Measurements from ENCODE around the gene SLIT2. TPM values are rescaled to one million over a fixed set of nuclear protein-coding genes. Genes with fewer than 3 reads are reported as not detected.

The SLIT2 gene
- total RNA-seq, 4 donors from 2014 or later = 0.97 to 4.2 (median 3.8) TPM

- TF ChIP-seq, protein P1, sequence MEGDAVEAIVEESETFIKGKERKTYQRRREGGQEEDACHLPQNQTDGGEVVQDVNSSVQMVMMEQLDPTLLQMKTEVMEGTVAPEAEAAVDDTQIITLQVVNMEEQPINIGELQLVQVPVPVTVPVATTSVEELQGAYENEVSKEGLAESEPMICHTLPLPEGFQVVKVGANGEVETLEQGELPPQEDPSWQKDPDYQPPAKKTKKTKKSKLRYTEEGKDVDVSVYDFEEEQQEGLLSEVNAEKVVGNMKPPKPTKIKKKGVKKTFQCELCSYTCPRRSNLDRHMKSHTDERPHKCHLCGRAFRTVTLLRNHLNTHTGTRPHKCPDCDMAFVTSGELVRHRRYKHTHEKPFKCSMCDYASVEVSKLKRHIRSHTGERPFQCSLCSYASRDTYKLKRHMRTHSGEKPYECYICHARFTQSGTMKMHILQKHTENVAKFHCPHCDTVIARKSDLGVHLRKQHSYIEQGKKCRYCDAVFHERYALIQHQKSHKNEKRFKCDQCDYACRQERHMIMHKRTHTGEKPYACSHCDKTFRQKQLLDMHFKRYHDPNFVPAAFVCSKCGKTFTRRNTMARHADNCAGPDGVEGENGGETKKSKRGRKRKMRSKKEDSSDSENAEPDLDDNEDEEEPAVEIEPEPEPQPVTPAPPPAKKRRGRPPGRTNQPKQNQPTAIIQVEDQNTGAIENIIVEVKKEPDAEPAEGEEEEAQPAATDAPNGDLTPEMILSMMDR (IDR thresholded peaks at IDR 0.05) = no peak
- TF ChIP-seq POLR2A (IDR thresholded peaks at IDR 0.05) = no peak
- DNase-seq (ENCODE audit: low spot score in 2 of 2) = no peak
- no peak overlapping the region for H3K4me3 ChIP-seq (ENCODE audit: low read depth, poor library complexity, severe bottlenecking)
- intact Hi-C loops (cut with DNase I; ENCODE audit: low total_unique reads) = no loop called here
Measured at GRCh38 chr4:20298986-20299385, 47.3 kb downstream of the SLIT2 start.

- no peak overlapping the region for H3K4me3 ChIP-seq (ENCODE audit: low read depth, poor library complexity, severe bottlenecking)
- intact Hi-C loops (cut with DNase I; ENCODE audit: low total_unique reads) = no loop called here
- TF ChIP-seq POLR2A (IDR thresholded peaks at IDR 0.05) = no peak
- TF ChIP-seq, protein P1 (IDR thresholded peaks at IDR 0.05) = no peak
- no peak for DNase-seq (ENCODE audit: low spot score in 2 of 2)
- 67 to 68% methylated on average over 3 of the region's 3 CpGs for WGBS, 2 donors
Measured at GRCh38 chr4:20299515-20299914, 47.8 kb downstream of the SLIT2 start.

GRCh38 chr4:20301161-20301560, 49.5 kb downstream of the SLIT2 start:
- no peak for TF ChIP-seq POLR2A (IDR thresholded peaks at IDR 0.05)
- TF ChIP-seq, protein P1 (IDR thresholded peaks at IDR 0.05) = no peak
- WGBS, 2 donors = 63 to 83% methylated on average over 2 of the region's 2 CpGs
- H3K4me3 ChIP-seq (ENCODE audit: low read depth, poor library complexity, severe bottlenecking) = no peak overlapping the region
- DNase-seq (ENCODE audit: low spot score in 2 of 2) = no peak
- intact Hi-C loops (cut with DNase I; ENCODE audit: low total_unique reads) = no loop called here

All from lower leg skin (tissue), 4 donors.